NCI-H146 treated with DMSO at 0.1 percent for 48 hours (cell line): ENCODE data around the gene GCC1.

Source experiments
- DNase-seq: peaks from one replicate; lab custom pipeline; 2025; ENCODE audit not compliant: unreplicated experiment; lab: John Stamatoyannopoulos, UW

Gene GCC1

GRCh38 chr7:127536741-127537140 lies 48.7 kb downstream of the GCC1 start:
- no peak for DNase-seq

- no peak for DNase-seq
Measured at GRCh38 chr7:127536394-127536691, 49.1 kb downstream of the GCC1 start.

- DNase-seq, result no peak
Measured at GRCh38 chr7:127535546-127536393, 49.6 kb downstream of the GCC1 start.

- DNase-seq, result no peak
Measured at GRCh38 chr7:127534636-127535035, 50.8 kb downstream of the GCC1 start.

GRCh38 chr7:127532736-127533135 lies 52.7 kb downstream of the GCC1 start:
- no peak for DNase-seq

- no peak for DNase-seq
Measured at GRCh38 chr7:127532151-127532550, 53.2 kb downstream of the GCC1 start.
